BE2C (cell line): Measurements from ENCODE around the gene ANKRD29.

Source experiments
- DNase-seq: peaks from one replicate; pipeline ENCODE4 v3.0.0-alpha.2; 2020
- H3K27me3 ChIP-seq: fragments of 250-450 bp; sonication (Bioruptor Pico); 2 replicates; pipeline ENCODE4 v1.5.1; 2020; ENCODE audit warnings: mild to moderate bottlenecking
- H3K36me3 ChIP-seq: fragments of 250-450 bp; sonication (Bioruptor Pico); 2 replicates; pipeline ENCODE4 v1.5.1; 2020; ENCODE audit warnings: mild to moderate bottlenecking
- H3K4me1 ChIP-seq: fragments of 250-450 bp; sonication (Bioruptor Pico); 2 replicates; pipeline ENCODE4 v1.5.1; 2020
- H3K4me3 ChIP-seq: 2 replicates; pipeline ENCODE4 v1.5.1; 2011; ENCODE audit warnings: low read depth, low read length
- H3K9me3 ChIP-seq: fragments of 250-450 bp; sonication (Bioruptor Pico); 2 replicates; pipeline ENCODE4 v1.5.1; 2020
- TF ChIP-seq, protein P1 (sequence below): IDR thresholded peaks from 2 replicates; pipeline ENCODE4 v1.5.1; 2012; ENCODE audit warnings: mild to moderate bottlenecking, low read depth, low read length

The ANKRD29 gene

DNA sequence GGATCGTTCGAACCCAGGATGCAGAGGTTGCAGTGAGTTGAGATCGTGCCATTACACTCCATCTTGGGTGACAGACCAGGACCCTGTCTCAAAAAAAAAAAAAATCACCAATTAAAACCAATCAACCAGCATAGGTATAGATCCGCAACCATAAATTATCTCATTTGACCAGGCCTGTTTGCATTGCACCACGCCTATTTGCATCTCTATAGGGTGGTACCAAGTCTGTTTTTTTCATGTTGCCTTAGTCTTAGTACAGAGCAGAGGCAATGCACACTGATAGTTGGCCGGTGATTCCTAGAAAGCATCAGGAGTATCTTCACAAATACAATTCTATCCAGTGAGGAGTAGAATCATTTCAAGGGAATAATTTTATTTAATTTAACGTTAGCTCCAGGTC, 67.1 kb downstream of the ANKRD29 start:
- DNase-seq, result no peak
- TF ChIP-seq, protein P1, sequence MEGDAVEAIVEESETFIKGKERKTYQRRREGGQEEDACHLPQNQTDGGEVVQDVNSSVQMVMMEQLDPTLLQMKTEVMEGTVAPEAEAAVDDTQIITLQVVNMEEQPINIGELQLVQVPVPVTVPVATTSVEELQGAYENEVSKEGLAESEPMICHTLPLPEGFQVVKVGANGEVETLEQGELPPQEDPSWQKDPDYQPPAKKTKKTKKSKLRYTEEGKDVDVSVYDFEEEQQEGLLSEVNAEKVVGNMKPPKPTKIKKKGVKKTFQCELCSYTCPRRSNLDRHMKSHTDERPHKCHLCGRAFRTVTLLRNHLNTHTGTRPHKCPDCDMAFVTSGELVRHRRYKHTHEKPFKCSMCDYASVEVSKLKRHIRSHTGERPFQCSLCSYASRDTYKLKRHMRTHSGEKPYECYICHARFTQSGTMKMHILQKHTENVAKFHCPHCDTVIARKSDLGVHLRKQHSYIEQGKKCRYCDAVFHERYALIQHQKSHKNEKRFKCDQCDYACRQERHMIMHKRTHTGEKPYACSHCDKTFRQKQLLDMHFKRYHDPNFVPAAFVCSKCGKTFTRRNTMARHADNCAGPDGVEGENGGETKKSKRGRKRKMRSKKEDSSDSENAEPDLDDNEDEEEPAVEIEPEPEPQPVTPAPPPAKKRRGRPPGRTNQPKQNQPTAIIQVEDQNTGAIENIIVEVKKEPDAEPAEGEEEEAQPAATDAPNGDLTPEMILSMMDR, result no peak
- H3K9me3 ChIP-seq, result no peaks in the 10 kb centered on the region
- no peaks in the 10 kb centered on the region for H3K4me1 ChIP-seq
- H3K27me3 ChIP-seq, result no peaks in the 10 kb centered on the region
- no peak overlapping the region for H3K4me3 ChIP-seq
- H3K36me3 ChIP-seq, result no peaks in the 10 kb centered on the region

DNA sequence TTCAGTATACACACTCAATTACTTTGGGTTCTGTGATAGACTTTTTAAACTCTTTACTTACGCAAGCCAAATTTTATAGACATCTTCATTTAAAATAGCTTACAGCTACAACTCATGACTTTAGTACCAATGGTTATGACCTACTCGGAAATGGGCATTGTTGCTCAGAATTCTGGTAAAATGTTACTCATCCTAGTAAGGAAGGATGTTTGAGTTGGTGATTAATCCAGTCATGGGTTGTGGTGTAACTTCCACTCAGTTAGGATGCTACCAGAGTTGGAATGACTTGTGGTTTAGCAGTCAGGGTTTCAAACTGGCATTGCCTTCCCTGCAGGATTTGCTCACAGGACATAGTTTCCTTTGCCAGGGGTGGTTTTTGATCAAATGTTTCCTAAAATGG, 69.0 kb downstream of the ANKRD29 start:
- TF ChIP-seq, protein P1, result no peak
- Histone ChIP-seq H3K9me3 (no peaks in the 10 kb centered on the region), H3K4me1 (no peaks in the 10 kb centered on the region), H3K4me3 (no peak overlapping the region), H3K27me3 (no peaks in the 10 kb centered on the region), H3K36me3 (no peaks in the 10 kb centered on the region)
- DNase-seq, result no peak

DNA sequence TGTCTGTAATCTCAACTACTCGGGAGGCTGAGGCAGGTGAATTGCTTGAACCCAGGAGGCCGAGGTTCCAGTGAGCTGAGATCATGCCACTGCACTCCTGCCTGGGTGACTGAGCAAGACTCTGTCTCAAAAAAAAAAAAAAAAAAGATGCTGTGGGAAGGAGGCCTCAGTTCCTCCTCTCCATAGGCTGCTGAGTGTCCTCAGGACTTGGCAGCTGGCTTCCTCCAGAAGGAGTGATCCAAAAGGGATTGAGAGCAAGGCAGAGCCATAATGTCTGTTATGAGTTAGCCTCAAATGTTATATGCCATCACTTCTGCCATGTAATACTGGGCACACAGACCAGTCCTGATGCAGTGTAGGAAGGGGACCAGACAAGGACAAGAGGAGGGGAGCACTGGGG, 69.8 kb downstream of the ANKRD29 start:
- no peak for DNase-seq
- no peaks in the 10 kb centered on the region for H3K27me3 ChIP-seq
- no peaks in the 10 kb centered on the region for H3K4me1 ChIP-seq
- no peaks in the 10 kb centered on the region for H3K9me3 ChIP-seq
- no peaks in the 10 kb centered on the region for H3K36me3 ChIP-seq
- TF ChIP-seq, protein P1, result no peak
- no peak overlapping the region for H3K4me3 ChIP-seq

DNA sequence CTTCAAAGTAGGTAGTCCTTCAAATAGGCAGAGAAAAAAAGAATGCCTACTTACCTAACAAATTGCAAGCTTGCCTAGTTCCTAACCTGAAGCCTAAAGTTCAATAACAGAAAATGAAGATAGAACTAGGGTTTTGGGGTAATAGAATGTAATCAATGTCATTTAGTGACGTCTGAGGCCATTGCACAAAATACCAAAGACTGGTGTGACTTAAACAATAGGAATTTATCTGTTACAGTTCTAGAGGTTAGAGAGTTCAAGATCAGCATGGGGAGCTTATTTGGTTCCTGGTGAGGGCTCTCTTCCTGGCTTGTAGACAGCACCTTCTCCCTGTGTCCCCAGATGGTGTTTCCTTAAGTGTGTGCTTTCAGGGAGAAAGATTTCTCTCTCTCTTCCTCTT, 71.7 kb downstream of the ANKRD29 start:
- DNase-seq, result no peak
- TF ChIP-seq, protein P1, result no peak
- H3K9me3 ChIP-seq, result no peaks in the 10 kb centered on the region
- no peaks in the 10 kb centered on the region for H3K27me3 ChIP-seq
- no peaks in the 10 kb centered on the region for H3K4me1 ChIP-seq
- no peak overlapping the region for H3K4me3 ChIP-seq
- H3K36me3 ChIP-seq, result no peaks in the 10 kb centered on the region

DNA sequence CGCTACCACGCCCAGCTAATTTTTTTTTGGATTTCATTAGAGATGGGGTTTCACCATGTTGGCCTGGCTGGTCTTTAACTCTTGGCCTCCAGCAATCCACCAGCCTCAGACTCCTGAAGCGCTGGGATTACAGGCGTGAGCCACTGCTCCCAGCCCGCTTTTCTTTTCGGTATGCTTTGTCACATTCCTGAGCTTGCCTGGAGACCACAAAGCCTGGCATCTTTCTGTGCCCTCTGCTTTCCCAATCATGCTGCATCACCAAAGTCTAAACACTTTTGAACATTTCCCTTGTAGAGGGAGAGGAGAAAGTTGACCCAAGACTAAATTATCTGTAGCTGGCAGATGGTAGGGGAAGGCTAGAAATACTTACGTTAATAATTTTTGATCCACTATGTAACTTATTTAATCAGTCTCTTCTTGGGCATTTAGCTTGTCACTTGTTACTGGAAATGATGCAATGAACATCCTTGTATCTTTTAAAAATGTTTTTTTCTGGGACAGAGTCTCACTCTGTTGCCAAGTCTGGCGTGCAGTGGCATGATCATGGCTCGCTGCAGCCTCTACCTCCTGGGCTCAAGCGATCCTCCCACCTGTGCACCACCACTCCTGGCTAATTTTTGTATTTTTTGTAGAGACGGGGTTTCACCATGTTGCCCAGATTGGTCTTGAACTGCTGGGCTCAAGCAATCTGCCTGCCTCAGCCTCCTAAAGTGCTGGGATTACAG, 73.7 kb downstream of the ANKRD29 start:
- H3K4me1 ChIP-seq, result no peaks in the 10 kb centered on the region
- no peak overlapping the region for H3K4me3 ChIP-seq
- no peaks in the 10 kb centered on the region for H3K9me3 ChIP-seq
- H3K36me3 ChIP-seq, result no peaks in the 10 kb centered on the region
- TF ChIP-seq, protein P1, result no peak
- DNase-seq, result no peak
- no peaks in the 10 kb centered on the region for H3K27me3 ChIP-seq

DNA sequence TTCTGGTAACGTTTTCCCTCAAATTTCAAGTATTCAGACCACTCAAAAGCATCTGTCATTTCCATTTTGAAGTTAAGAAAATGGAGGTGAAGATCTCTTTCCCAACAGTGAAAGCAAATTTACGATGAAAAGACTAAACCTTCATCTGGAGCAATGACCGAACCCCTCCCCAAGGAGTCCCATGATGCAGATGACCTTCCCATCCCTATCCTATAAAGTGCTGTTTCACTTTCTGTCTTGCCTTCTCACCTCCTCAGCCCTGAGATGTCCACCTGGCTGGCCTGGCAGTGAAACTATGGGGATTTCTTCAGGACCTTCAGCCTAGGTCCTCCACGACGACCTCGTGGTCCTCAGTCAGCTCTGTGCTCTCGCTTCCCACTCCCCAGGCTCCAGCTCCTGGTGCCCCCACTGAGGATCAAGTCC, 75.5 kb downstream of the ANKRD29 start:
- TF ChIP-seq, protein P1, result no peak
- H3K4me1 ChIP-seq, result no peaks in the 10 kb centered on the region
- H3K27me3 ChIP-seq, result no peaks in the 10 kb centered on the region
- no peaks in the 10 kb centered on the region for H3K36me3 ChIP-seq
- H3K4me3 ChIP-seq, result peak overlapping the region; percentile 38
- DNase-seq, result no peak
- no peaks in the 10 kb centered on the region for H3K9me3 ChIP-seq
